Heart right ventricle (tissue), 16 donors: ENCODE results near the gene ELANE. TPM values are rescaled to one million over a fixed set of nuclear protein-coding genes. Genes with fewer than 3 reads are reported as not detected.
A peak's percentile ranks its signal among the peaks of the same experiment; 100 is the strongest.

Source experiments
- ATAC-seq, 8 donors: fragments of 200-7000 bp; cut with Tn5 transposase; one replicate each; pipeline ENCODE4 v1.9.1; 2020; ENCODE audit warnings: mild to moderate bottlenecking in 8 of 8, moderate library complexity in 8 of 8, moderate number of reproducible peaks in 1 of 8
- DNase-seq, 2 donors: peaks; one replicate each; pipeline ENCODE4 v3.0.0-alpha.2; 2020
- H3K27ac ChIP-seq, 10 donors: fragments of 200-600 bp; sonication (generic) in 2 of 10; one replicate each; pipeline versions ENCODE4 v1.5.0 to v1.8.0; 2020 to 2022; ENCODE audit warnings: mild to moderate bottlenecking in 3 of 10
- H3K27me3 ChIP-seq, 7 donors: fragments of 200-600 bp; one replicate each; pipeline ENCODE4 v1.8.0; 2021 to 2022; ENCODE audit warnings: mild to moderate bottlenecking in 2 of 7
- H3K36me3 ChIP-seq, 9 donors: fragments of 200-600 bp; sonication (generic) in 1 of 9; one replicate each; pipeline versions ENCODE4 v1.5.0 to v1.8.0; 2020 to 2022; ENCODE audit warnings: mild to moderate bottlenecking in 2 of 9
- H3K4me1 ChIP-seq, 9 donors: fragments of 200-600 bp; sonication (generic) in 1 of 9; one replicate each; pipeline versions ENCODE4 v1.5.0 to v1.8.0; 2020 to 2022; ENCODE audit warnings: mild to moderate bottlenecking in 4 of 9
- H3K4me3 ChIP-seq, 10 donors: fragments of 200-600 bp; sonication (generic) in 2 of 10; one replicate each; pipeline versions ENCODE4 v1.5.0 to v1.8.0; 2020 to 2022; ENCODE audit warnings: mild to moderate bottlenecking in 7 of 10, moderate library complexity in 2 of 10
- H3K9me3 ChIP-seq, 11 donors: fragments of 200-600 bp in 10 of 11; sonication (generic) in 2 of 11; one replicate each; pipeline versions ENCODE4 v1.5.0 to v1.8.0; 2013 to 2022; ENCODE audit warnings: mild to moderate bottlenecking in 2 of 11, control low read depth in 1 of 11, moderate library complexity in 1 of 11
- CTCF ChIP-seq, 9 donors: fragments of 200-600 bp; sonication (generic) in 2 of 9; IDR thresholded peaks; one replicate each; pipeline versions ENCODE4 v1.5.0 to v1.8.0; 2021 to 2022; ENCODE audit warnings: antibody characterized with exemption in 9 of 9, mild to moderate bottlenecking in 5 of 9, moderate library complexity in 1 of 9
- WGBS, 2 donors: extraction: QIAGEN DNeasy Blood & Tissue Kit; methylation state at CpG; one replicate each; pipeline ENCODE4 v1.1.7; 2013; ENCODE audit warnings: inconsistent platforms in 1 of 2; 5-methylcytosine and 5-hydroxymethylcytosine counted together
- intact Hi-C, 10 donors: fragments of 100-400 bp; cut with DNase I; formaldehyde crosslinking; loops; one replicate each; pipeline versions ENCODE4 v1.11.1 to v1.14.2; 2022
- polyA plus RNA-seq, 2 donors: library from polyadenylated mRNA; stranded (reverse); fragments of 200-250 nt; gene quantifications; one replicate each; pipeline ENCODE4 v1.2.3, GENCODE V29; 2013
- total RNA-seq, 10 donors: library from RNA; stranded (reverse); fragmentation: NEBNext Ultra II Directional in 3 of 10; extraction: Animal tissue kit (Norgen Biotek cat#: 25700) in 3 of 10; gene quantifications; one replicate each; pipeline versions ENCODE4 v1.2.1 to v1.2.4, GENCODE V29; 2021 to 2023
- donor health status: Arrhythmogenic right ventricular cardiomyopathy.
- donor health status: ischemic (EF 13 %, LVEDD 7.1; RV severe dilation, severe dysfunction).
- donor health status: healthy with polysubstance abuse.
- donor health status: DM: no; HTN: yes; CAD: no.
- donor health status: DM: no; HTN: no; CAD: no.
- donor health status: ischemic (EF 25% LVEDD 6.9; RV normal size, moderate dysfunction).
- donor health status: ischemic (EF 25% LVEDD 5.7; RV mildly dilated, moderate dysfunction).
- donor health status: healthy.
- donor health status: DM: yes; HTN: yes; CAD: no.
- donor health status: Ischemic cardiomyopathy.
- donor health status: ischemic (EF 35%, LVEDD 5.7; RV mildly dilated, moderate dysfunction).
- donor health status: nonischemic (EF 11% LVEDD 7.7; RV severe dilation, severe dysfunction).
- donor health status: DM: yes; HTN: yes; CAD: no.
- donor health status: PGD.
- donor health status: ischemic (EF 29% LVEDD 5.4; RV normal size, mild dysfunction).
- donor health status: nonischemic (EF 23%, LVEDD 6.1; RV moderate dilation, normal function).

The ELANE gene
- total and polyA plus RNA-seq, 12 donors: 0.26 to 5.4 (median 1.0) TPM; not detected in 3

- H3K4me3 ChIP-seq: no peak overlapping the region
- ATAC-seq: no peak
- H3K27ac ChIP-seq: no peak overlapping the region
- no peaks in the 10 kb centered on the region for H3K9me3 ChIP-seq
- peaks cover 8 to 50% (median 38%) of the 10 kb centered on the region in 7 donors for H3K27me3 ChIP-seq
- WGBS, 2 donors: 87 to 89% methylated on average over 11 of the region's 11 CpGs
- H3K36me3 ChIP-seq: no peaks in the 10 kb centered on the region
- intact Hi-C loops: no loop called here
- H3K4me1 ChIP-seq: peaks cover 0 to 26% (median 1%) of the 10 kb centered on the region in 9 donors
- no peak for DNase-seq
- TF ChIP-seq CTCF (IDR thresholded peaks at IDR 0.05): no peak
These were observed 24.8 kb upstream of the ELANE start for GRCh38 chr19:827314-827709.

- no peak for DNase-seq
- no peaks in the 10 kb centered on the region for H3K9me3 ChIP-seq
- H3K27me3 ChIP-seq: peaks cover 3 to 46% (median 33%) of the 10 kb centered on the region in 7 donors
- peaks cover 0 to 24% (median 0%) of the 10 kb centered on the region in 9 donors for H3K4me1 ChIP-seq
- H3K36me3 ChIP-seq: no peaks in the 10 kb centered on the region
- H3K4me3 ChIP-seq: no peak within 1 kb of the TSS
- intact Hi-C loops: no loop called here
- H3K27ac ChIP-seq: no peak within 1 kb of the TSS
- 73 to 80% methylated on average over 32 to 33 of the region's 33 CpGs for WGBS, 2 donors
- no peak for TF ChIP-seq CTCF (IDR thresholded peaks at IDR 0.05)
- ATAC-seq: peak in 3 of 8 donors; percentile 43 to 47 (median 44)
These were observed 24.3 kb upstream of the ELANE start, which contains the start of gene AZU1 for GRCh38 chr19:827710-828321. TSS of gene AZU1 (plus strand) at chr19:827837. CDS start at chr19:827847, 10 bp downstream.

- intact Hi-C loops: no loop called here
- no peak overlapping the region for H3K27ac ChIP-seq
- TF ChIP-seq CTCF (IDR thresholded peaks at IDR 0.05): no peak
These were observed 22.9 kb upstream of the ELANE start for GRCh38 chr19:829129-829758.

GRCh38 chr19:831407-832369 is 20.4 kb upstream of the ELANE start:
- TF ChIP-seq CTCF (IDR thresholded peaks at IDR 0.05): no peak
- Histone ChIP-seq H3K9me3 (no peaks in the 10 kb centered on the region), H3K27me3 (peaks cover 0 to 43% (median 32%) of the 10 kb centered on the region in 7 donors), H3K4me1 (peaks cover 0 to 7% (median 0%) of the 10 kb centered on the region in 9 donors), H3K27ac (no peak overlapping the region), H3K4me3 (no peak overlapping the region), H3K36me3 (no peaks in the 10 kb centered on the region)
- WGBS, 2 donors: 64 to 66% methylated on average over 32 to 38 of the region's 38 CpGs
- ATAC-seq (no peak), DNase-seq (no peak)
- intact Hi-C loops: loop anchor here in 1 of 10 donors (10.0 kb wide), 1 partner anchor 77 kb away; the partner anchor contains the start of gene MISP

More at GRCh38 chr19:829129-829758, 22.9 kb upstream of the ELANE start:
- DNase-seq: no peak
- H3K27me3 ChIP-seq: peaks cover 0 to 34% (median 26%) of the 10 kb centered on the region in 7 donors
- no peaks in the 10 kb centered on the region for H3K9me3 ChIP-seq
- H3K4me3 ChIP-seq: no peak overlapping the region
- no peak for ATAC-seq
- WGBS, 2 donors: 73 to 78% methylated on average over 18 of the region's 18 CpGs
- H3K36me3 ChIP-seq: no peaks in the 10 kb centered on the region
- peaks cover 0 to 15% (median 0%) of the 10 kb centered on the region in 9 donors for H3K4me1 ChIP-seq
